NCI-H146 (cell line): ENCODE measurements around the gene LGALSL.

ENCODE experiments used
- DNase-seq: peaks from one replicate; lab custom pipeline; 2025; lab: John Stamatoyannopoulos, UW

Gene LGALSL

GRCh38 chr2:64498438-64498837 lies 44.5 kb downstream of the LGALSL start:
- DNase-seq, result no peak

GRCh38 chr2:64500549-64500948 lies 46.6 kb downstream of the LGALSL start:
- no peak for DNase-seq

GRCh38 chr2:64501946-64502345 lies 48.0 kb downstream of the LGALSL start:
- DNase-seq, result no peak

- DNase-seq, result no peak
Measured at GRCh38 chr2:64502860-64503259, 48.9 kb downstream of the LGALSL start.

- DNase-seq, result no peak
Measured at GRCh38 chr2:64504774-64505720, 51.1 kb downstream of the LGALSL start.

GRCh38 chr2:64506686-64507085 lies 52.7 kb downstream of the LGALSL start:
- DNase-seq, result no peak
